Stimulated activated naive CD8-positive, alpha-beta T cell treated with anti-CD3 and anti-CD28 coated beads, Interleukin-15, Interleukin-2, amounts not matched to agents 100 U/mL and 50 U/mL, for 24 hours (primary cell): ENCODE measurements around the gene TUBAL3.
"Not testable (repeated sequence)": the region's sequence is repeated elsewhere in the genome, so short reads cannot be mapped to it uniquely, and the experiment has no call there.

Source experiments
- ATAC-seq: fragments of 150-1000 bp; cut with Tn5 transposase; one replicate; pipeline ENCODE4 v1.10.0; 2021
- DNase-seq: peaks from one replicate; pipeline ENCODE4 v3.0.0; 2021

The TUBAL3 gene

DNA sequence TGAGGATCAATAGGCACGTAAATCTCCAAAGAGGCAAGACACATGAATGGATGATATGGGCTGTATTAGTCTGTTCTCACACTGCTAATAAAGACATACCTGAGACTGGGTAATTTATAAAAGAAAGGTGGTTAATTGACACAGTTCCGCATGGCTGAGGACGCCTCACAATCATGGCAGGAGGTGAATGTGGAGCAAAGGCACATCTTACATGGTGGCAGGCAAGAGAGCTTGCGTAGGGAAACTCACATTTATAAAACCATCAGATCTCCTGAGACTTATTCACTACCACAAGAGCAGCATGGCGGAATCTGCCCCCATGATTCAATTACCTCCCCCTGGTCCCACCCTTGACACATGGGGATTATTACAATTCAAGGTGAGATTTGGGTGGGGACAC is 25.4 kb downstream of the TUBAL3 start:
- ATAC-seq = not testable (repeated sequence)

DNA sequence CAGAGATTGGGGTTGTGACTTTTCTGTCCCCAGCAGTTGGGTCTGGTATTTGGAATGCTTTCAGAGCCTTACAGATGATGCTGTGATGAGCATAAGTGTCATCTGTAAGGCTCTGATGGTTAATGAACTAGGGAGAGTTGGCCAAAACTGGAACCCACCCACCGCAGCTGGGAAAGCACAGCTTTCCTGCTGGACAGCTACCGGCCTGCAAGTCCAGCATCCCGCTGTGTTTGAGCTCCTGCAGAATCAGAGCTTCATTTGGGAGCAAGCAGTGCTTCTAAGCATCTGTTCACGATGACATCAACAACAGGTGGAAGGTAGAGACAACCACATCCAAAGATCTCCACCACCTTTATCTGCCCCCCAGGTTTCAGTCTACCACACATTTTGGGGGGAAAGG is 28.2 kb downstream of the TUBAL3 start:
- ATAC-seq (no peak), DNase-seq (no peak)

More for the DNA sequence above, 25.4 kb downstream of the TUBAL3 start:
- DNase-seq = not testable (repeated sequence)

DNA sequence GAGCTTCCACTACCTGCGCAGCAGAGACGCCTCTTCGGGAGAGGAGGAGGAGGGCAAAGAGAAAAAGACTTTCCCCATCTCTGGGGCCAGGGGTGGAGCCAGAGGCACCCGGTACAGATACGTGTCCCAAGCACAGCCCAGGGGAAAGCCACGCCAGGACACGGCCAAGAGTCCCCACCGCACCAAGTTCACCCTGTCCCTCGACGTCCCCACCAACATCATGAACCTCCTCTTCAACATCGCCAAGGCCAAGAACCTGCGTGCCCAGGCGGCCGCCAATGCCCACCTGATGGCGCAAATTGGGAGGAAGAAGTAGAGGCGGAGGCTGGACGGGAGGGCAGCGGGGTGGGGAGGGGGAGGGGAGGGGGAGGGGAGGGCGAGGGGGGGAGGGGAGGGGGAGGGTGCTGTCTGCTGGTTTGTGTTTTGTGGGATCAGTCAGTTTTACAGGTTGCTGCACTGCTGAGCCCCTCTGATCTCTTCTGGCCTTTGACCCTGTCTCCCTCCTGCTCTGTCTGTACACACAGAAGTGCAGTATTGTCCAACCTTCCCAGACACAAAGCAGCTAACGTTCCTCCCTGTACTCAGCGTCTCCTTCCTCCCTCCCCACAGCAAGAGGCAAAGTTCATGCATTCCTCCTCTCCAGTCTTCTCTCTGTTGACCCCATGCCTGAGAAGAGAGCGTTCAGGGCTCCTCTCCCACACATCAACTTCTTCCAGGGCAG is 30.6 kb downstream of the TUBAL3 start:
- no peak for DNase-seq
- ATAC-seq = no peak

DNA sequence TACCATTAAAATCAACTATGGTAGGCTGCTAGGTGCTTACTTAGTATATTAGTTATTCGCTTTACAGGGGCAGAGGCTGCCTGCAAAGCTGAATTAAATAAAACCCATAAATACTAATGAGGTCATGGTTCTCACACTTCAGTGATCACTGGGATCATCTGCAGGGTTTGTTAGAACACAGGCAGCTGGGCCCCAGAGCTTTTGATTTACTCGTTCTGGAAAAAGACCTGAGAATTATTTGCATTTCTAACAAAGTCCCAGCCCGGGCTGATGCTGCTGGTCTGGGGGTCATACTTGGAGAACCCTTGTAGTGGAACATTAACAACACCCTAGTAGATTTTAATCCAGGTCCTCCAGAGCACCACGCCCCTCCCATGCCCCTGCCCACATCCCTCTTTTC is 31.3 kb downstream of the TUBAL3 start:
- ATAC-seq (no peak), DNase-seq (no peak)

DNA sequence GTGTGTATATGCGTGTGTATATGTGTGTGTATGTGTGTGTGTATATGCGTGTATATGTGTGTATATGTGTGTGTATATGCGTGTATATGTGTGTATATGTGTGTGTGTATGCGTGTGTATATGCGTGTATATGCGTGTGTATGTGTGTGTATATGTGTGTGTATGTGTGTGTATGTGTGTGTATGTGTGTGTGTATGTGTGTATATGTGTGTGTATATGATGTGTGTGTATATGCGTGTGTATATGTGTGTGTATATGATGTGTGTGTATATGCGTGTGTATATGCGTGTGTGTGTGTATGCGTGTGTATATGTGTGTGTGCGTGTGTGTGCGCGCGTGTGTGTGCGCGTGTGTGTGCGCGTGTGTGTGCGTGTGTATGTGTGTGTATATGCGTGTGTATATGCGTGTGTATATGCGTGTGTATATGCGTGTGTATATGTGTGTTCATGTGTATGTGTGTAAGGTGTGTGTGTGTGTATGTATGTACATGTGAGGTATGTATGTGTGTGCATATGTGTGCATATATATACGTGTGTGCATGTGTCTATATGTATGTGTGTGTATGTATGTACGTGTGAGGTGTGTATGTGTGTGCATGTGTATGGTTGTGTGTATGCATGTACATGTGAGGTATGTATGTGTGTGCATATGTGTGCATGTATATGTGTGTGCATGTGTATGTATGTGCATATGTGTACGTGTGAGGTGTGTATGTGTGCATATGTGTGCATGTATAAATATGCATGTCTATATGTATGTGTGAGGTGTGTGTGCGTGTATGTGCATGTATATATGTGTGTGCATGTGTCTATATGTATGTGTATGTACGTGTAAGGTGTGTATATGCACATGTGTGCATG is 33.9 kb downstream of the TUBAL3 start:
- DNase-seq = no peak
- no peak for ATAC-seq

DNA sequence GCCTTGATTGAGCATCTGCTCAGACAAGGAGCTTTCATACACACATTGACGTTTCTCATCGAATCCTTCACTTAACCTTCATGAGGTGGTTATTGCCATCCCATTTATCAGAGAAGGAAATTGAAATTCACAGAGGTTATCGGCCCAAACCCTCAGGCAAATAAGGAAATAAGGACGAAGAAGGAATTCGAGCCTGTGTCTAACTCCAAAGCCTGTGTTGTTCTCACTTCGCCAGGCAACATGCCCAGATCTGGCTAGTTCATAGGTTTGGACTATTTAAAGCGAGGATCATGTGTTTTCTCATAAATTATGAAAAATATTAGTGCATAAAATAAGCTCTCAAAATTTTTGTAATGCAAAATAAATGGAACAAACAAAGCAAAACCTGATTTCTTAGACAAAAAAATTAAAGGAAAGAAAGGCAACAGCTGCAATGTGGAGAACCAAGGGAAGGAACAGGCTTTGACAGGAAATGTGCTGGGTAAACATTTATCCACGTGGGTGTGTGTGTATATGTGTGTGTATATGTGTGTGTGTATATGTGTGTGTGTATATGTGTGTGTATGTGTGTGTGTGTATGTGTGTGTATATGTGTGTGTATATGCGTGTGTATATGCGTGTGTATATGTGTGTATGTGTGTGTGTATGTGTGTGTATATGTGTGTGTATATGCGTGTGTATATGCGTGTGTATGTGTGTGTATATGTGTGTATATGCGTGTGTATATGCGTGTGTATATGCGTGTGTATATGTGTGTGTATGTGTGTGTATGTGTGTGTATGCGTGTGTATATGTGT is 35.1 kb downstream of the TUBAL3 start:
- ATAC-seq = no peak

DNA sequence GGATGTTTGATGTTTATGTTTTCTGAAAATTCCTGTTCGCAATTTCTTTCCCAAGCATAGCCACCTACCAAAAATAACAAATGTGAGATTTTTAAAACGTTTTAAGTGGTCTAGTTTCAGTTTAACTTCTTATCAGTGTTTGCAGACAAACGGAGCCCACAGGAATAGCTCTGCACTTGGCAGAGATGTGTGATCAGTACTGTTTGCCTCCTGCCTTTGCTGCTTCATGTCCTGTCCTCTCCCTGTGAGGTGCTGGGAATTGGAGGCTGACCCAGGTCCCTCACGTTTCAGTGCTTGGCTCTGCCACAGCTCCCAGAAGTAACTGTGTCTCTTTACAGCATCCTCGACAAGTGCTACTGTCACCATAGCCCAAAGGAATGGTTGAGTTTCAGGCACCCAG is 38.7 kb downstream of the TUBAL3 start:
- DNase-seq (no peak), ATAC-seq (no peak)

More for the DNA sequence above, 35.1 kb downstream of the TUBAL3 start:
- DNase-seq = no peak

DNA sequence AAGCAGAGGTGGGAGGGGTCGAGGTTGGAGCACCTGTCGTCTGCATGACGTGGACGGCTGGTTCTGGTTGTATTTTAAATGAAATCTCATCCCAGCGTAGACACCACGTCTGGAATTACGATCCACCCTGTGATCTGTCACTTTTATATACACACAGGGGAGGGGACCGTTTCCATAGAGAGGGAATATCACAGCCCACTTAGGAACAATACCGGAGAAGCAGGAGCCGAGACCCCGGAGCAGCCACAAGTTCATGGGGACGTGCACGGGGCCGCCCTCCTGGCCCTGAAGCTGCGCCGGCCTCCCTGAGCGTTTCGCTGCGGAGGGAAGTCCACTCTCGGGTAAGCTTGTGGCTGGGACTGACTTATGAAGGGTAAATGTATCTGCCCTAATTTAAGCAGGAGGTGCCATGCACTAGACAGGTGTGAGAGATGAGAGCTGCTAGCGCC is 39.7 kb downstream of the TUBAL3 start, which contains the start of gene UCN3:
TSS of gene UCN3 (plus strand) at position 77 of the 449 bp plus-strand sequence. CDS start 8,755 bp downstream, outside the sequence.
- no peak for ATAC-seq
- no peak for DNase-seq

DNA sequence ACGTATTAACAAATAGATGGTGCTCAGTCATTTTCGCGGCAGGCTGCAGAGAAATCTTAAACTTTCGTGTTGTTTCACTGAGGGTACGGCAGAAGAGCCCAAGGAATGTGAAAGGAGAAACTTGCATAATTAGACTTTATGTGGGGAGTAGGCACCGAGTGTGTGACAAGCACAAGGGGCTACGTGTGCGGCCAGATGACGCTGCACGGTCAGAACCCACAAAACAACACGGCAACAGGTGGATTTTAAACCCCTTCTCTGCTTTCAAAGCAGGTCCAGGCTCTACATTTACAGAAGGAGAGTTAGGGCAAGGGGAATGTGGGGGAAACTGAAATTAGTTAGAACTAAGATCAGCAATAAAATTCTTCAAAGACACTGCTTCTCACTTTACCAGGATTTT is 40.3 kb downstream of the TUBAL3 start:
- no peak for ATAC-seq

DNA sequence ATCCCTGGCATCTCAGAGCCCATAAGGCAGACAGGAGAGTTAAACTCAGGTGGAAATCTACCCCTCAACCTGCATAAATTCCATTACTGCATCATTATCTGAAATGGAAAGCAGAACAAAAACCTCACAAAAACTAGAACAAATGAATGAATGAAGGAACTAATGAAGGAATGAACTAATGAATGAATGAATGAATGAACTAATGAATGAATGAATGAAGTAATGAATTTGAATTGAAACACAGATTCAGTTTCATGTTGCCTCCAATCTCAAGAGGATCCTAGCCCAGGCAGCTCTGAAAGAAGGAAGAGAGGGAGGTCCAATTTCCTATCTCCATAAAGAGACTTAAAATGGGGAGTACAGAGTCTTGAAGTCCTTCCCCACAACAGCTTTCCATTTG is 41.8 kb downstream of the TUBAL3 start:
- DNase-seq = no peak
- ATAC-seq = no peak

More for the DNA sequence above, 40.3 kb downstream of the TUBAL3 start:
- no peak for DNase-seq

DNA sequence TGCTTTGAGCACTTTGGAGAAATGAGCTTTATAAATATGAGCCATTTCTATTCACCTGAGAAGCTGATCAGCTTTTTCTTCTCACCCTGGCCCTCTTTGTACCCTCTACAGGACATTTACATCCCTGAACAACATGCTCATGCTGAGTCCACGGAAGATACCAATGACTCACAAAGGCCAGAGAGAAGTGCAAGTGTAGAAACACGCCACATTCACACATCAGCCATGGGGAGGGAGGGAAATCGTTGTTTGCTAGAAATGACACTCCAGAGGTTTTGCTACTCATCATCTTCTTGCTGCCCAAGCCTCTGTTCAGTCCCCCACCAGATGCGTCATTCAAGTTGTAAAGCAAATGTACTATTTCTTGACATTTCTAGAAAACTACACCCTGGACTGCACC is 42.7 kb downstream of the TUBAL3 start:
- DNase-seq = no peak
- ATAC-seq = no peak

DNA sequence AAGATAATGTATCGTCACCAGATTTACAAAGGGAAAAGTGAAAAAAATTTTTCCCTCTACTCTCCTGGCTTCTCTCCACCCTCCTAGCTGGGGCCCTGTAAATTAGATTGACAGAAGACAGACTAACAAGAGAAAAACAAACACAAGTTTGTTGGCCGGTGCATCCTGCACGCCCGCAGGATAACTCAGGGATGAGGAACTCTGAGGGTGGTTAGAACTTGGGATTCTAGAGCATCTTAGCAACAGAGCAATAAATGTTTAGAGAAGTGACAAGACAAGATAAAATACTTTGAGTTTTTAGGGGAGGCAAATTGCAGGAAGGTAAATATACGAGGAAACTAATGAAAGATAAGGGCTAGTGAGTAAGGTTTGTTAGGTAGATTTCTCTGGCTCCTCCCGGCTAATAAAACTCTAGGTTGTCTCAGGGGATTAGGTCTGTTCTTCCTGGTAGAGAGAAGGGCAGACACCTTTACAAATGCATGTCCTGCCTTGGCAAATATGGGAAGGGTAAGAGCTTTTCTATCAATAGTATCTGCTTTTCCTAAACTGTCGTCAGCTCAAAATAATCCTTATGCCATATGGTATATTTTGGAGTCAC is 44.2 kb downstream of the TUBAL3 start:
- DNase-seq (no peak), ATAC-seq (no peak)

DNA sequence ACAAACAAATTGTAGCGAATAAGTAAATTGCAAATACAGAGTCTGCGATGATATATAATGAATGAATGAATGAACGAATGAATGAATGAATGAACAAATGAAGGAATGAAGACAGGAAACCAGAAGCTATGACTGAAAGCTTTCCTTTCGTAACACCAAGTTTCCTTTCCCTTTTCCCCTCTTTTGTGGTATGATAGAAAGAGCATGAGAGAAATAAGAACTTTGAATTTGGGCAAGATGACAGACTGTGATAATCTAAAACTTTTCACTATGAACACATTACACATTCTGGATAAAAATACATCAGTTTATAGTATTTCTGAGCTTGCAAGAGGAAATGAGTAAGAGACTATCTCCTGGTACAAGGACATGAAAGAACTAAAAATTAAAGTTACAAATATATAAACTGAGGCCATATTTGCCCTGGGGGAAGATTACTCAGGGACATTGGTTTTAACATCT is 48.3 kb downstream of the TUBAL3 start:
- no peak for DNase-seq
- peak; percentile 28 for ATAC-seq

DNA sequence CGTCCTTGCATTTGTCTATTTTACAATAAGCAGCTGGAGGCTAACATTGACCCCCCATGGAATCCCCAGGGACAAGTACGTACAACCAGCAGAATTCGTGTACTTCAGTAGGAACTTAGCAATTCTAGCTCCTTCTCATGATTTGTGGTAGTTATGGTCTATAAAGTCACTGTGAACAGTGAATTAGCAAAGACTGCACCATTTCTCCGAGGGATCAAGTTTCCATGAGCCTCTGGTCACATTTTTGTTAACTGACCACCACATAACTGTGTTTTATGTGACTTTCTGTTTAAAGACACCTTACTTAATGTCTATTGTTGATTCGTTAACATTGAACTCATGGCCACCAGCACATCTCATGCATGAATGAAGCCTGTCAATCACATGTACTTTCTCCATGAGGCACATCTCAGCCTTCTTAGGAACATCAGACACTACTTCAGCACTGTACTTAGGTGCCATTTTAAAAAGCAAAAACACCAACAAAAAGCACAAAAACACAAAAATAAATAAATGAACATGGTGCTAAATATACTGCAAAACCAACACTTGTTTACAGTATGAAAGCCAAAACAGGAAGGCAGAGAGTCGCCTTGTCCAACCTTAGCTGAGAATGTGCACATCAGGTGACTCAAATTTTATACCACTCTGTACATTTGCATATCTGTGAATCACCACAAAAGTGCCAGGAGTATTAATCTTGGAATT is 48.9 kb downstream of the TUBAL3 start:
- ATAC-seq = no peak
- DNase-seq = no peak

DNA sequence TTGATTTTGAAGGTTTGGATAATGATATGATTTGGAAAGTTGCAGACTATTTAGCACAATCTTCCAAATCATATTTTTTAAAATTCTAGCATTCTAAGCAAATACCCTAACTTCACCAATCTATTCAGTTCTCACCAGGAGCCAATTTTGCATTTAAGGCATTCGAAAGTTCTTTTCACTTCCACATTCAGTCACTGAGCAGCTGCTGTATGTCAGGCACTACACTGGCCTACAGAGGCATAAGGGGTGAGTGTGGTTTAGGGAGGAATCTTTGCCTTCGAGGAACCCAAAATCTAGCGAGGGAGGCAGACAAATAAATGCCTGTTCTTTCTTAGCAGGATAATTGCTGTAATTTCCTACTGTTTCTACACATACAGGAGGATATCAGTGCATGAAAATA is 50.6 kb downstream of the TUBAL3 start:
- no peak for ATAC-seq
- no peak for DNase-seq

DNA sequence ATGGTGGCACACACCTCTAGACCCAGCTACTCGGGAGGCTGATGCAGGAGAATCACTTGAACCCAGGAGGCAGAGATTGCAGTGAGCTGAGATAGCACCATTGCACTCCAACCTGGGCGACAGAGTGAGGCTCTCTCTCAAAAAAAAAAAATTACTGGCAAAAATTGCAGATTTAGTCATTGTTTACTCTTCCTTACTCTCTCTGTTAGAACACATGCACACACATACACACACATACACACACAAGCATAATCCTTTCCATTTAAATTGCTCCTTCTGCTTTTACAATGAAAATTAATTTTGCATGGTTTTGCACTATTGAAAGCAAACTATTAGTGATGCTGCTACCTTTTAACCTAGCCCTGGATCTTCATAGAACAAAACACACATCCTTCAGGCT is 55.3 kb downstream of the TUBAL3 start:
- no peak for ATAC-seq
- no peak for DNase-seq

DNA sequence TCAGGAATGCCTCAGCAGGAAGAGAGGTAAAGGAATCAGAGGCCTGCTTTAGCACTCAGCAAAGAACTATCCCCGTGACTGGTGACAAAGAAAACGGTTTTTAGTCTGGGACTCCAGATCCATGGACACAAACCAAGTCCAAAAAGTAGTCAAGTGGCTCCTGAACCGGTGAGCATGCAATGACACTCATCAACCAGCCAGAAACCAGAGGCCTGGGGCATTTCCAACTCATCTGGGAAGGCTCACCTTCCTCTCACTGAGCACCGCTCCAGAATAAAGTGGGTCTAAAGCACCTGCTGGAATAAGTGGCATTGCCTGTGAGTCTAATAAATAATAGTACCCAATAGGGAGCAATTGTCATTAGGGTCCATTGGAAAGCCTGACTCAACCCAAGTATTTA is 57.7 kb downstream of the TUBAL3 start:
- DNase-seq = no peak
- no peak for ATAC-seq

DNA sequence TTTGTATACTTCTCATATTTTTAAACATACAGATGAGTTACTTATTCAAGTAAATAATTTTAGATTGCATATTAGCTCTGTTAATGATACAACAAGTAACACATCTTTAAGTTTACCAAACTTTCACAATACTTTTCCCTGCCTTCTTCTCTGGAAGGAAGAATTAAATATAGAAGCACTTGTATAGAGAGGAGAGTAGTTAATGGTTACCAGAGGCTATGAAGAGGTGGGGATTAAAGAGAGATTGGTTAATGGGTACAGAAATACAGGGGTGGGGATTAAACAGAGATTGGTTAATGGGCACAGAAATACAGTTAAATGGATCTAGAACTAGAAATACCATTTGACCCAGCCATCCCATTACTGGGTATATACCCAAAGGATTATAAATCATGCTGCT is 59.9 kb downstream of the TUBAL3 start:
- no peak for ATAC-seq
- no peak for DNase-seq

DNA sequence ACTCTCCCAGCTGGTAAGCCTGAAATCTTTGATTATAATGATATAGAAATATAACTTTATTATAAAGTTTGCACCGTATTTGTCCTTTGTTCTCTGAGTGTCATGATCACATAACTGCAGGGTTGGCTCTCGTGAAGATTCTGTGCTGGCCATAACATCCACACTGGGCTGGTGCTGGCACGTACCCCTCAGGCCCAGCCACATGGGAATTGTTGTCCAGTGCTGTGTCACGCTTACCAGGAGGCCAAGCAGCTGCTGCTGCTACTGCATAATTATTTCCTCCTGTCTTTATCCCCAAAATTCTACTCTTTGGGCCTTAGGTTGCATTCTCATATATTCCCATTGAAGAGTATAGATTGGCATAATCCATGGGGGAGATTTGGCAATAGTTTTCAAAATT is 60.6 kb downstream of the TUBAL3 start:
- ATAC-seq (no peak), DNase-seq (no peak)

DNA sequence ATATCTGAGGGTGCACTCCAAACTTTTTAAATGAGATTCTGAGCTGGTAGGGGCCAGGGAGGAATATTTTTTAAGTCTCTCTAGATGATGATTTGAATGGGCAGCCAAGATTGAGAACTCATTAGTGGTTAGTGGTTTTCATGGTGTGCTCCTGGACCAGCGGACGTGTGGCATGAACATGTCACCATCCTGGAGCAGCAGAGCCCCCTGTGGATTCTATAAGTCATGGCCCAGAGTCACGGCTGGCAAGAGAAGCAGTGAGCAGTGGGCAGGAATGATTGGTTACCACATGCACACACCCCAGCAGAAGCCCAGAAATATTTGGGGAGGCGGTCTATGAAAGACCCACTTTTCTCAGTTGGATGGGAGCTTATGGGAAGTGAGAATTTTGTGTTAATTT is 61.1 kb downstream of the TUBAL3 start:
- ATAC-seq = no peak
- no peak for DNase-seq
